ENCODE results near the gene IL20RA. TPM values are rescaled to one million over a fixed set of nuclear protein-coding genes. Genes with fewer than 3 reads are reported as not detected.

The IL20RA gene
- total RNA-seq, 6 donors from 2014 or later: 7.5 to 44.8 (median 9.7) TPM

DNA sequence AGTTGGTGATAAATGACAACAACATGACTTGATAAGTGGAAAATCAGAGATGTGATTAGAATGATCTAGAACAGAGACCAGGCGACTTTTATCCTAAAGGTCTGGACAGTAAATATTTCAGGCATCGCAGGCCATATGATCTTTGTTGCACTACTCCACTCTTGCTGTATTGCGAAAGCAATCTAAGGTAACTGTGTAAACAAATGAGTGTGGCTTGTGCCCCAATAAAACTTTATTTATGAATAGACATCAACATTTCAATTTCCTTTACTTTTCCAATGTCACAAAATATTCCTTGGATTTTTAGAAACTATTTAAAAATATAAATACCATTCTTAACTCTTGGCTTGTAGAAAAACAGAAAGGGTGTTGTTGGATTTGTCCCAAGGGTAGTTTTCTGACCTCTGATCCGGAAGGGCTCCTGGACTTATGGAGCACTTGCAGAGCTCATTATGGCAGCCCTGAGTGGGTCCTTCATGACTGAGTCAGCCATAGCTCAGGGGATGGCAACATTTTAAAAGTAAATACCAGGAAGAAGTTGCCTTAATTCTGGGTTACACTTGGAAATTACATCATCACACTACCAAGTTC is 34.5 kb downstream of the IL20RA start:
- Histone ChIP-seq H3K4me1 (no peaks in the 10 kb centered on the region), H3K27ac (no peak overlapping the region), H3K36me3 (no peaks in the 10 kb centered on the region), H3K27me3 (no peaks in the 10 kb centered on the region), H3K4me3 (no peak overlapping the region), H3K9me3 (no peaks in the 10 kb centered on the region)
- DNase-seq (no peak), ATAC-seq (ENCODE audit: low FRiP score in 2 of 2) (no peak)
- TF ChIP-seq, protein P1, sequence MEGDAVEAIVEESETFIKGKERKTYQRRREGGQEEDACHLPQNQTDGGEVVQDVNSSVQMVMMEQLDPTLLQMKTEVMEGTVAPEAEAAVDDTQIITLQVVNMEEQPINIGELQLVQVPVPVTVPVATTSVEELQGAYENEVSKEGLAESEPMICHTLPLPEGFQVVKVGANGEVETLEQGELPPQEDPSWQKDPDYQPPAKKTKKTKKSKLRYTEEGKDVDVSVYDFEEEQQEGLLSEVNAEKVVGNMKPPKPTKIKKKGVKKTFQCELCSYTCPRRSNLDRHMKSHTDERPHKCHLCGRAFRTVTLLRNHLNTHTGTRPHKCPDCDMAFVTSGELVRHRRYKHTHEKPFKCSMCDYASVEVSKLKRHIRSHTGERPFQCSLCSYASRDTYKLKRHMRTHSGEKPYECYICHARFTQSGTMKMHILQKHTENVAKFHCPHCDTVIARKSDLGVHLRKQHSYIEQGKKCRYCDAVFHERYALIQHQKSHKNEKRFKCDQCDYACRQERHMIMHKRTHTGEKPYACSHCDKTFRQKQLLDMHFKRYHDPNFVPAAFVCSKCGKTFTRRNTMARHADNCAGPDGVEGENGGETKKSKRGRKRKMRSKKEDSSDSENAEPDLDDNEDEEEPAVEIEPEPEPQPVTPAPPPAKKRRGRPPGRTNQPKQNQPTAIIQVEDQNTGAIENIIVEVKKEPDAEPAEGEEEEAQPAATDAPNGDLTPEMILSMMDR (IDR thresholded peaks at IDR 0.05): no peak
- TF ChIP-seq POLR2A (IDR thresholded peaks at IDR 0.05) (no peak), POLR2AphosphoS5 (IDR thresholded peaks at IDR 0.05) (no peak), EP300 (IDR thresholded peaks at IDR 0.05) (no peak)
- 90 to 94% methylated on average over 4 of the region's 4 CpGs for WGBS, 2 donors

DNA sequence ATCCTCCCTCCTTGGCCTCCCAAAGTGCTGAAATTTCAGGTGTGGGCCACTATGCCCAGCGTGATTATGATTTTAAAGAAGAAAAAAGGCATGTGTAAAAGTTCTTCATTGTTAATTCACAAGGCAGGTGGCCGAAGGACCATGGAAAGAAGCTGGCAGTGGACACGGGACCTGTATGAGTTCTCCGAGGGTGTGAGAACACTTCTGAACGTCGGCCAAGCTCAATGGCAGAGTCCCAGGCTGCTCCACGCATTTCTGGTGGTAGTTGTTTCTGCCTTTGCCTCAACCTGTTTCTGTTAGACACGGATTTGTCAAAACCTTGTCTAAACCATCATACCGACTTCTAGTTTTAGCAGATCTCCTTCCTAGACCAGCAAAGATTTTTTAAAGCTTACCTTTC is 36.6 kb downstream of the IL20RA start:
- Histone ChIP-seq H3K4me1 (no peaks in the 10 kb centered on the region), H3K36me3 (no peaks in the 10 kb centered on the region), H3K27me3 (no peaks in the 10 kb centered on the region), H3K27ac (no peak overlapping the region), H3K4me3 (no peak overlapping the region), H3K9me3 (no peaks in the 10 kb centered on the region)
- WGBS, 2 donors: 84 to 92% methylated on average over 9 of the region's 9 CpGs
- TF ChIP-seq POLR2AphosphoS5 (IDR thresholded peaks at IDR 0.05) (no peak), POLR2A (IDR thresholded peaks at IDR 0.05) (no peak), EP300 (IDR thresholded peaks at IDR 0.05) (no peak)
- TF ChIP-seq, protein P1 (IDR thresholded peaks at IDR 0.05): no peak
- DNase-seq (no peak), ATAC-seq (ENCODE audit: low FRiP score in 2 of 2) (no peak)

DNA sequence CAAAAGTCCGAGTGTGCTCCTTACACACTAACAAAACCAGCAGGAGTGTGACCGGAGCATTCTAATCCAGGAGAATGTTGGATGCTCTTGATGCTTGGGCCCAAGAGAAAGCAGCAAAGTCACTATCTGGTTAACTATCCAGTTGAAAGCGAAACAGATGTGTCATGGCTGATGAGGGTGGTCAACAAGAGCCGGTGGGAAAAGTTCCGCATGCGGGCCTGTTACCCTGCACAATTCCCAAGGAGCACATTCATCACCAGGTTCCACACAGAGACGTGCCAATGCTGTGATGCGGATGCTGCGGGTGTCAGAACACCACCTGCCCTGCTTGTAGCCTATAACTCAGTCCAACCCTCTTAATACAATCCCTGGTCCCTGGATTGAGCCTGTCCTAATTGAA is 38.7 kb downstream of the IL20RA start:
- WGBS, 2 donors: 95 to 97% methylated on average over 9 of the region's 9 CpGs
- Histone ChIP-seq H3K9me3 (no peaks in the 10 kb centered on the region), H3K36me3 (no peaks in the 10 kb centered on the region), H3K4me3 (no peak overlapping the region), H3K27ac (no peak overlapping the region), H3K27me3 (no peaks in the 10 kb centered on the region), H3K4me1 (no peaks in the 10 kb centered on the region)
- ATAC-seq (ENCODE audit: low FRiP score in 2 of 2) (no peak), DNase-seq (no peak)
- TF ChIP-seq, protein P1 (IDR thresholded peaks at IDR 0.05): no peak
- no peak for TF ChIP-seq EP300 (IDR thresholded peaks at IDR 0.05)
- TF ChIP-seq POLR2A (IDR thresholded peaks at IDR 0.05): no peak
- no peak for TF ChIP-seq POLR2AphosphoS5 (IDR thresholded peaks at IDR 0.05)

DNA sequence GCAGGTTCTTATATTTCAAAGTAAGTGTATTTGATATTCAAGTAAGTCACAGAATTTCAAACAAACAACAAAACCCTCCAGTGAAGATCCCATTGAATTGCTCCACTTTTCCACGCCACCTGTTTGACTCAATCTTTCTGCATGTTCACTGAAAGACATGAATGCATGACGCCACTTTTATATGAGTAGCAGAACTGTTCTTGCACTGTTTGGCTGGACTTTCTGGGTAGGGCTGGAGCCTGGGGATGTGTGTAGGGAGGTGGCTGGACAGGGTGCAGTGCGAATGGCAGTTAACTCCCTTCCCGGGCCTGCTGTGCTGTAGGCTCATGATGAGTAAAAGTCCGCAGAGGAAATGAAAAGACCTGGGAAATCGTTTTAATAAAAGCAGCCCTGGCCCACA is 39.7 kb downstream of the IL20RA start:
- H3K4me1 ChIP-seq: no peaks in the 10 kb centered on the region
- DNase-seq (no peak), ATAC-seq (ENCODE audit: low FRiP score in 2 of 2) (no peak)
- no peaks in the 10 kb centered on the region for H3K27me3 ChIP-seq
- H3K36me3 ChIP-seq: no peaks in the 10 kb centered on the region
- H3K4me3 ChIP-seq: no peak overlapping the region
- H3K9me3 ChIP-seq: no peaks in the 10 kb centered on the region
- WGBS, 2 donors: 88 to 94% methylated on average over 6 of the region's 6 CpGs
- H3K27ac ChIP-seq: no peak overlapping the region
- no peak for TF ChIP-seq EP300 (IDR thresholded peaks at IDR 0.05)
- TF ChIP-seq, protein P1 (IDR thresholded peaks at IDR 0.05): no peak
- TF ChIP-seq POLR2AphosphoS5 (IDR thresholded peaks at IDR 0.05): no peak
- no peak for TF ChIP-seq POLR2A (IDR thresholded peaks at IDR 0.05)

DNA sequence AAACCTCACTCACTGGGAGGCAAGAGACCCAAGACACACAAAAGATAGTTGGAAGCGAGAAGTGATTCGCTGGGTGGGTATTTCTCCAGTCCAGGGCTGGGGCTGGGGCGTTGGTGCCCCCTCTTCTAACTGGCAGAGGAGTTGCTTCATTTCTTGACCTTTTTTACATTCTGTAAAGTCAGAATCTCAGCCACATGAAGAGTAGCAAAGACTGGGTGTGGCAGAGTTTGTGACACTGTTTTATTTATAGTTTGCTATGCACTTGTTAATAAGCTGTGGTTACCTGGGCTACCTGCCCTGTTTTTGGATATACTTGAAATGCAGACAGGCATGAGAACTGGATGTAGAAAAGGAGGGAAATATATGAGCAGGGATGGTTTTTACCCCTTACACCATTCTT is 42.3 kb downstream of the IL20RA start:
- H3K4me3 ChIP-seq: no peak overlapping the region
- no peaks in the 10 kb centered on the region for H3K27me3 ChIP-seq
- DNase-seq: no peak
- WGBS, 2 donors: 55 to 76% methylated on average over 3 of the region's 3 CpGs
- no peak for TF ChIP-seq EP300 (IDR thresholded peaks at IDR 0.05)
- no peak for TF ChIP-seq POLR2AphosphoS5 (IDR thresholded peaks at IDR 0.05)
- H3K9me3 ChIP-seq: no peaks in the 10 kb centered on the region
- H3K27ac ChIP-seq: no peak overlapping the region
- no peaks in the 10 kb centered on the region for H3K36me3 ChIP-seq
- no peak for ATAC-seq (ENCODE audit: low FRiP score in 2 of 2)
- no peaks in the 10 kb centered on the region for H3K4me1 ChIP-seq
